HepG2 (cell line): Measurements from ENCODE around the gene RGL1. TPM values are rescaled to one million over a fixed set of nuclear protein-coding genes. Genes with fewer than 3 reads are reported as not detected.

Experiments
- CBFB ChIP-seq: sonication (generic); formaldehyde crosslinking; IDR thresholded peaks from 2 replicates; pipeline ENCODE4 v1.4.0; 2020; ENCODE audit warnings: missing genetic modification reagents
- FOXK1 ChIP-seq: sonication (generic); formaldehyde crosslinking; IDR thresholded peaks from 2 replicates; pipeline ENCODE4 v1.4.0; 2020; ENCODE audit warnings: low read depth, missing genetic modification reagents, borderline replicate concordance
- HCFC1 ChIP-seq: fragments of 150-350 bp; IDR thresholded peaks from 2 replicates; pipeline ENCODE4 v1.6.1; 2014; ENCODE audit warnings: low read depth, low read length
- NCOR1 ChIP-seq: fragments of 200-600 bp; sonication (generic); IDR thresholded peaks from 2 replicates; pipeline ENCODE4 v1.7.0; 2017; ENCODE audit warnings: antibody characterized with exemption, low read length, borderline replicate concordance
- NFE2L2 ChIP-seq: fragments of 150-350 bp; IDR thresholded peaks from 2 replicates; pipeline ENCODE4 v1.6.1; 2014; ENCODE audit warnings: low read length
- NFKB2 ChIP-seq: sonication (generic); formaldehyde crosslinking; IDR thresholded peaks from 2 replicates; pipeline ENCODE4 v1.4.0; 2020; ENCODE audit warnings: missing genetic modification reagents, borderline replicate concordance
- NKX3-1 ChIP-seq: sonication (generic); formaldehyde crosslinking; IDR thresholded peaks from 2 replicates; pipeline ENCODE4 v1.5.0; 2020; ENCODE audit warnings: missing genetic modification reagents
- NR2F1 ChIP-seq, 2 experiments: fragments of 450-650 bp in 1 of 2; formaldehyde crosslinking in 1 of 2; IDR thresholded peaks; 2 replicates each; pipeline versions ENCODE4 v1.5.0 to v1.6.1; 2016 to 2020; ENCODE audit warnings: mild to moderate bottlenecking in 1 of 2, missing compliant biosample characterization in 1 of 2, missing genetic modification reagents in 1 of 2, moderate library complexity in 1 of 2
- NR2F2 ChIP-seq: IDR thresholded peaks from 2 replicates; pipeline ENCODE4 v1.6.1; 2012; ENCODE audit warnings: low read depth, inconsistent platforms, borderline replicate concordance
- RARA ChIP-seq: IDR thresholded peaks from 2 replicates; pipeline ENCODE4 v1.6.1; 2016; ENCODE audit warnings: missing genetic modification reagents, missing compliant biosample characterization
- SMARCE1 ChIP-seq: fragments of 450-650 bp; IDR thresholded peaks from 2 replicates; pipeline ENCODE4 v1.6.1; 2017; ENCODE audit warnings: borderline replicate concordance
- SP5 ChIP-seq: IDR thresholded peaks from 2 replicates; pipeline ENCODE4 v1.6.1; 2016; ENCODE audit warnings: low read depth, borderline replicate concordance
- TRIM24 ChIP-seq: sonication (generic); formaldehyde crosslinking; IDR thresholded peaks from 2 replicates; pipeline ENCODE4 v1.8.0; 2022; ENCODE audit warnings: mild to moderate bottlenecking, missing genetic modification reagents
- ZFP41 ChIP-seq: sonication (generic); formaldehyde crosslinking; IDR thresholded peaks from 2 replicates; pipeline ENCODE4 v1.4.0; 2020; ENCODE audit warnings: mild to moderate bottlenecking, missing genetic modification reagents, borderline replicate concordance
- ZFX ChIP-seq: sonication (generic); formaldehyde crosslinking; IDR thresholded peaks from 2 replicates; pipeline ENCODE4 v1.4.0; 2020; ENCODE audit warnings: mild to moderate bottlenecking, low read depth, missing genetic modification reagents, moderate library complexity
- ZMYM2 ChIP-seq: sonication (generic); formaldehyde crosslinking; IDR thresholded peaks from 2 replicates; pipeline ENCODE4 v1.8.0; 2022; ENCODE audit warnings: mild to moderate bottlenecking, missing genetic modification reagents
- ZNF136 ChIP-seq: sonication (generic); formaldehyde crosslinking; IDR thresholded peaks from 2 replicates; pipeline ENCODE4 v1.8.1; 2022; ENCODE audit warnings: low read depth, mild to moderate bottlenecking, moderate library complexity, missing genetic modification reagents
- ZNF138 ChIP-seq: sonication (generic); formaldehyde crosslinking; IDR thresholded peaks from 2 replicates; pipeline ENCODE4 v1.5.0; 2020; ENCODE audit warnings: mild to moderate bottlenecking, low read depth, missing genetic modification reagents
- ZNF20 ChIP-seq: sonication (generic); formaldehyde crosslinking; IDR thresholded peaks from 2 replicates; pipeline ENCODE4 v1.4.0; 2020; ENCODE audit warnings: mild to moderate bottlenecking, moderate library complexity, missing genetic modification reagents
- ZNF205 ChIP-seq: IDR thresholded peaks from 2 replicates; pipeline ENCODE4 v1.6.1; 2018; ENCODE audit warnings: missing biosample characterization, missing genetic modification reagents
- ZNF24 ChIP-seq: fragments of 450-650 bp; IDR thresholded peaks from 2 replicates; pipeline ENCODE4 v1.6.1; 2017; ENCODE audit warnings: antibody characterized with exemption, mild to moderate bottlenecking
- ZNF335 ChIP-seq: sonication (generic); formaldehyde crosslinking; IDR thresholded peaks from 2 replicates; pipeline ENCODE4 v1.4.0; 2020; ENCODE audit warnings: missing genetic modification reagents
- ZNF367 ChIP-seq: sonication (generic); formaldehyde crosslinking; IDR thresholded peaks from 2 replicates; pipeline ENCODE4 v1.4.0; 2020; ENCODE audit warnings: missing genetic modification reagents, borderline replicate concordance
- ZNF431 ChIP-seq: sonication (generic); formaldehyde crosslinking; IDR thresholded peaks from 2 replicates; pipeline ENCODE4 v1.9.0; 2022; ENCODE audit warnings: missing genetic modification reagents, low read depth, mild to moderate bottlenecking, borderline replicate concordance
- polyA plus RNA-seq, 8 experiments: library from polyadenylated mRNA; depleted of rRNA in 3 of 8; stranded (reverse) in 7 of 8; unstranded in 1 of 8; fragments of >200 nt; fragmentation: Illumina TruSeq in 4 of 8; extraction: Trizol in 4 of 8; gene quantifications; 2 replicates each; pipeline versions ENCODE4 v1.2.1 to v1.2.3, GENCODE V29; 2011 to 2016; ENCODE audit warnings: low read depth in 4 of 8, missing spikeins in 1 of 8, mixed read lengths in 1 of 8; ENCODE audit not compliant: insufficient read depth in 1 of 8
- total RNA-seq, 5 experiments: library from RNA; depleted of rRNA; stranded (reverse); fragments of >200 nt; fragmentation: Illumina TruSeq; extraction: Trizol; gene quantifications; 2 replicates each; pipeline ENCODE4 v1.2.3, GENCODE V29; 2016; ENCODE audit warnings: low read depth in 1 of 5
- TF ChIP-seq, protein P1 (sequence below): IDR thresholded peaks from 2 replicates; pipeline ENCODE4 v1.6.1; 2016; ENCODE audit warnings: low read depth
- TF ChIP-seq, protein P2 (sequence below): sonication (generic); formaldehyde crosslinking; IDR thresholded peaks from 2 replicates; pipeline ENCODE4 v1.4.0; 2020; ENCODE audit warnings: missing genetic modification reagents, borderline replicate concordance
- TF ChIP-seq, protein P3 (sequence below): sonication (generic); formaldehyde crosslinking; IDR thresholded peaks from 2 replicates; pipeline ENCODE4 v1.8.1; 2023; ENCODE audit warnings: missing genetic modification reagents, inconsistent platforms, borderline replicate concordance

RGL1 gene
- total and polyA plus RNA-seq, 2 of the 13 experiments (the other 11 are each of a cell fraction or from before 2014, with no cell fraction given): 3.5 to 4.7 TPM

DNA sequence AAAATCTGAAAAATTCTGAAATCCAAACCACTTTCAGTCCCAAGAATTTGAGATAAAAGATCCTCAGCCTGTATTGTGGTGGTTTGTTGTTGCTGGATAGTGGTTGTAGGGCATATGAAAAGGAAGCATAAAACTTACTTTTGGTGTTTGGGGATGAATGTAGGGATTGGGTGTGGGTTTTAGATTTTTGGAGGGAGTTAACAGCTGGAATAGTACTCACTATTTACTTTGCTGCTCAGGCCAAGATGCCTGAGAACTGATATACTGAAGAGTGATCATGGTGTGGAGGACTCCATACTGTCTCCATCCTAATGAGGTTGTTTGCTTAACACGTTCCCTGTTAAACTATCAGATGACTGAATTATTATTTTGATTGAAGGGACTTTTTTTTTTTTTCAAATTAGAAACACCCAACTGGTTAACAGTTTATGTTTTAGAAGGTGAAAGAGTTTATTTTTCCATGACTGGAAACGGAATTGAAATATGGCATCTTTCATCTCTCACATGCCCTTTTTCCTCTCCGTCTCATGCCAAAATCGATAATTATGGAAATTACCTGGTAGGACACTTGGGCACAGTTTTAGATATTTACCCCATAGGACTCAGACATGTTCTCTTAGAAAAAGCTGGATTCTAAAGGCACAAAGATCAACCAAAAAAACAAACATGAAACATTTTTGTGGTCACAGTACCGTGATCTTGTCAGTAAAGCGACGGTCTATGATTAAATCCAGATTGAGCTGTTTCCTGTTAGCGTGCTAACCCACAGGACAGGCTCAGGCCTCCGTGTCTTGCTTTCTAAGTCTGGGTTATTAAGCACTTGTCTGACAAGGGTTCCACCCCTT is 37.3 kb downstream of the RGL1 start (continued):
- peak; percentile 31; the same call in 1 of the 2 replicates for TF ChIP-seq NCOR1
- no peak for TF ChIP-seq ZNF136 (CRISPR knock-in tag)
- TF ChIP-seq, protein P1, sequence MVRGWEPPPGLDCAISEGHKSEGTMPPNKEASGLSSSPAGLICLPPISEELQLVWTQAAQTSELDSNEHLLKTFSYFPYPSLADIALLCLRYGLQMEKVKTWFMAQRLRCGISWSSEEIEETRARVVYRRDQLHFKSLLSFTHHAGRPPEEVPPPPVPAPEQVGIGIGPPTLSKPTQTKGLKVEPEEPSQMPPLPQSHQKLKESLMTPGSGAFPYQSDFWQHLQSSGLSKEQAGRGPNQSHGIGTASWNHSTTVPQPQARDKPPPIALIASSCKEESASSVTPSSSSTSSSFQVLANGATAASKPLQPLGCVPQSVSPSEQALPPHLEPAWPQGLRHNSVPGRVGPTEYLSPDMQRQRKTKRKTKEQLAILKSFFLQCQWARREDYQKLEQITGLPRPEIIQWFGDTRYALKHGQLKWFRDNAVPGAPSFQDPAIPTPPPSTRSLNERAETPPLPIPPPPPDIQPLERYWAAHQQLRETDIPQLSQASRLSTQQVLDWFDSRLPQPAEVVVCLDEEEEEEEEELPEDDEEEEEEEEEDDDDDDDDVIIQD (CRISPR knock-in tag): peak; percentile 73; the same call in 1 of the 2 replicates
- no peak for TF ChIP-seq ZNF205 (CRISPR knock-in tag)
- no peak for TF ChIP-seq NKX3-1
- peak; percentile 47 for TF ChIP-seq RARA (CRISPR knock-in tag)
- no peak for TF ChIP-seq ZNF367 (CRISPR knock-in tag)
- no peak for TF ChIP-seq NR2F2
- TF ChIP-seq TRIM24 (CRISPR knock-in tag): no peak
- TF ChIP-seq CBFB (CRISPR knock-in tag): peak; percentile 98
- no peak for TF ChIP-seq SMARCE1
- TF ChIP-seq ZFX (CRISPR knock-in tag): peak; percentile 47; the same call in 1 of the 2 replicates
- TF ChIP-seq NFKB2 (CRISPR knock-in tag): no peak
- TF ChIP-seq SP5 (CRISPR knock-in tag): peak; percentile 22; the same call in 1 of the 2 replicates
- no peak for TF ChIP-seq FOXK1 (CRISPR knock-in tag)
- TF ChIP-seq, protein P2, sequence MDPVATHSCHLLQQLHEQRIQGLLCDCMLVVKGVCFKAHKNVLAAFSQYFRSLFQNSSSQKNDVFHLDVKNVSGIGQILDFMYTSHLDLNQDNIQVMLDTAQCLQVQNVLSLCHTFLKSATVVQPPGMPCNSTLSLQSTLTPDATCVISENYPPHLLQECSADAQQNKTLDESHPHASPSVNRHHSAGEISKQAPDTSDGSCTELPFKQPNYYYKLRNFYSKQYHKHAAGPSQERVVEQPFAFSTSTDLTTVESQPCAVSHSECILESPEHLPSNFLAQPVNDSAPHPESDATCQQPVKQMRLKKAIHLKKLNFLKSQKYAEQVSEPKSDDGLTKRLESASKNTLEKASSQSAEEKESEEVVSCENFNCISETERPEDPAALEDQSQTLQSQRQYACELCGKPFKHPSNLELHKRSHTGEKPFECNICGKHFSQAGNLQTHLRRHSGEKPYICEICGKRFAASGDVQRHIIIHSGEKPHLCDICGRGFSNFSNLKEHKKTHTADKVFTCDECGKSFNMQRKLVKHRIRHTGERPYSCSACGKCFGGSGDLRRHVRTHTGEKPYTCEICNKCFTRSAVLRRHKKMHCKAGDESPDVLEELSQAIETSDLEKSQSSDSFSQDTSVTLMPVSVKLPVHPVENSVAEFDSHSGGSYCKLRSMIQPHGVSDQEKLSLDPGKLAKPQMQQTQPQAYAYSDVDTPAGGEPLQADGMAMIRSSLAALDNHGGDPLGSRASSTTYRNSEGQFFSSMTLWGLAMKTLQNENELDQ (CRISPR knock-in tag): no peak
- no peak for TF ChIP-seq ZNF24
- TF ChIP-seq ZNF20 (CRISPR knock-in tag): no peak
- no peak for TF ChIP-seq NFE2L2
- TF ChIP-seq, protein P3, sequence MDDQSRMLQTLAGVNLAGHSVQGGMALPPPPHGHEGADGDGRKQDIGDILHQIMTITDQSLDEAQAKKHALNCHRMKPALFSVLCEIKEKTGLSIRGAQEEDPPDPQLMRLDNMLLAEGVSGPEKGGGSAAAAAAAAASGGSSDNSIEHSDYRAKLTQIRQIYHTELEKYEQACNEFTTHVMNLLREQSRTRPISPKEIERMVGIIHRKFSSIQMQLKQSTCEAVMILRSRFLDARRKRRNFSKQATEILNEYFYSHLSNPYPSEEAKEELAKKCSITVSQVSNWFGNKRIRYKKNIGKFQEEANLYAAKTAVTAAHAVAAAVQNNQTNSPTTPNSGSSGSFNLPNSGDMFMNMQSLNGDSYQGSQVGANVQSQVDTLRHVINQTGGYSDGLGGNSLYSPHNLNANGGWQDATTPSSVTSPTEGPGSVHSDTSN: no peak
- TF ChIP-seq ZFP41 (CRISPR knock-in tag): no peak
- TF ChIP-seq ZNF431: no peak
- TF ChIP-seq NR2F1 (CRISPR knock-in tag; IDR thresholded peaks at IDR 0.05): peak in 1 of 2 experiments; percentile 36; a peak in 1 of 4 replicates
- TF ChIP-seq HCFC1: no peak
- no peak for TF ChIP-seq ZMYM2 (CRISPR knock-in tag)
- no peak for TF ChIP-seq ZNF138
- no peak for TF ChIP-seq ZNF335 (CRISPR knock-in tag)
